ENCODE results near the gene DEDD2. TPM values are rescaled to one million over a fixed set of nuclear protein-coding genes. Genes with fewer than 3 reads are reported as not detected.

Gene DEDD2
- polyA plus RNA-seq, 1 of the 3 experiments (the other 2 are of a cell fraction), result 30.2 TPM

- no peak for TF ChIP-seq REST (IDR thresholded peaks at IDR 0.05; ENCODE audit: low read depth, low read length)
Measured at GRCh38 chr19:42249769-42250168, 32.3 kb upstream of the DEDD2 start (continued).

GRCh38 chr19:42249149-42249750, 31.8 kb upstream of the DEDD2 start:
- WGBS (ENCODE audit: low lambda C conversion rate), result 96% methylated on average over 21 of the region's 36 CpGs
- DNase-seq, result no peak

More at GRCh38 chr19:42249149-42249750, 31.8 kb upstream of the DEDD2 start:
- ChIA-PET POLR2A (no interaction called here), CTCF (interaction anchor here (1.4 to 14.8 kb wide), 2 partner anchors 31 to 46 kb away, joined by 3 to 205 read pairs; no protein-coding TSS in a partner anchor)
- Histone ChIP-seq H3K36me3 (replicated peaks in 1 of 2; ENCODE audit: control insufficient read depth in 1 of 2, insufficient read depth in 2 of 2, low read length in 1 of 2) (peaks cover 10 to 23% of the 10 kb centered on the region in 2 experiments), H3K4me3 (ENCODE audit: low read depth in 2 of 2, low read length in 1 of 2) (no peak overlapping the region), H4K20me1 (ENCODE audit: insufficient read depth) (peaks cover 69% of the 10 kb centered on the region), H3K9ac (no peak overlapping the region), H3K4me2 (peak overlapping the region; percentile 11; the same call in 1 of the 2 replicates), H3K27me3 (ENCODE audit: insufficient read depth) (no peaks in the 10 kb centered on the region), H3F3A (replicated peaks; ENCODE audit: insufficient read depth) (peaks cover 50% of the 10 kb centered on the region), H3K27ac (ENCODE audit: low read depth in 2 of 2, low read length in 1 of 2) (peak overlapping the region in 1 of 2 experiments; percentile 83; a peak in 2 of 4 replicates), H2AFZ (ENCODE audit: low read depth) (no peak overlapping the region), H3K4me1 (ENCODE audit: control insufficient read depth in 1 of 2, insufficient read depth in 2 of 2, low read depth in 1 of 2, low read length in 1 of 2) (peaks cover 30 to 46% of the 10 kb centered on the region in 2 experiments), H3K9me3 (no peaks in the 10 kb centered on the region), H3K9me2 (no peaks in the 10 kb centered on the region), H3K79me2 (ENCODE audit: insufficient read depth) (peaks cover 64% of the 10 kb centered on the region)
- no peak for TF ChIP-seq EP300 (IDR thresholded peaks at IDR 0.05; ENCODE audit: borderline replicate concordance in 1 of 2, low read depth in 1 of 2, low read length in 1 of 2)
- no peak for TF ChIP-seq FOXJ3 (CRISPR knock-in tag; IDR thresholded peaks at IDR 0.05)
- no peak for TF ChIP-seq RXRA (IDR thresholded peaks at IDR 0.05; ENCODE audit: borderline replicate concordance, low read depth)
- TF ChIP-seq FOXM1 (IDR thresholded peaks at IDR 0.05; ENCODE audit: low read depth), result no peak
- TF ChIP-seq SMC3 (IDR thresholded peaks at IDR 0.05; ENCODE audit: low read depth, low read length), result no peak
- TF ChIP-seq, protein P1, sequence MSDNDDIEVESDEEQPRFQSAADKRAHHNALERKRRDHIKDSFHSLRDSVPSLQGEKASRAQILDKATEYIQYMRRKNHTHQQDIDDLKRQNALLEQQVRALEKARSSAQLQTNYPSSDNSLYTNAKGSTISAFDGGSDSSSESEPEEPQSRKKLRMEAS (IDR thresholded peaks at IDR 0.05; ENCODE audit: low read depth), result no peak
- TF ChIP-seq EZH2phosphoT487 (IDR thresholded peaks at IDR 0.05; ENCODE audit: borderline replicate concordance, low read depth), result no peak
- no peak for TF ChIP-seq TCF12 (IDR thresholded peaks at IDR 0.05)
- TF ChIP-seq, protein P2, sequence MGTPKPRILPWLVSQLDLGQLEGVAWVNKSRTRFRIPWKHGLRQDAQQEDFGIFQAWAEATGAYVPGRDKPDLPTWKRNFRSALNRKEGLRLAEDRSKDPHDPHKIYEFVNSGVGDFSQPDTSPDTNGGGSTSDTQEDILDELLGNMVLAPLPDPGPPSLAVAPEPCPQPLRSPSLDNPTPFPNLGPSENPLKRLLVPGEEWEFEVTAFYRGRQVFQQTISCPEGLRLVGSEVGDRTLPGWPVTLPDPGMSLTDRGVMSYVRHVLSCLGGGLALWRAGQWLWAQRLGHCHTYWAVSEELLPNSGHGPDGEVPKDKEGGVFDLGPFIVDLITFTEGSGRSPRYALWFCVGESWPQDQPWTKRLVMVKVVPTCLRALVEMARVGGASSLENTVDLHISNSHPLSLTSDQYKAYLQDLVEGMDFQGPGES (IDR thresholded peaks at IDR 0.05; ENCODE audit: low read depth, low read length), result no peak
- TF ChIP-seq MXI1 (IDR thresholded peaks at IDR 0.05; ENCODE audit: low read depth, low read length), result no peak
- TF ChIP-seq FOSL2 (IDR thresholded peaks at IDR 0.05; ENCODE audit: borderline replicate concordance, low read depth), result no peak
- TF ChIP-seq ZBTB33 (IDR thresholded peaks at IDR 0.05; ENCODE audit: borderline replicate concordance, low read depth), result no peak
- TF ChIP-seq GABPA (IDR thresholded peaks at IDR 0.05; ENCODE audit: low read depth), result no peak
- no peak for TF ChIP-seq CHD2 (IDR thresholded peaks at IDR 0.05; ENCODE audit: low read length, partially characterized antibody)
- no peak for TF ChIP-seq GATA2 (CRISPR knock-in tag; IDR thresholded peaks at IDR 0.05)
- no peak for TF ChIP-seq RAD21 (IDR thresholded peaks at IDR 0.05; ENCODE audit: low read length)
